OCI-LY7 (cell line): ENCODE results near the gene SIRT4. TPM values are rescaled to one million over a fixed set of nuclear protein-coding genes. Genes with fewer than 3 reads are reported as not detected.

Experiments
- BruUV-seq: library from RNA; stranded (reverse); fragments of 400-500 nt; replicated peaks from 2 replicates; lab custom pipeline; 2021; lab: Mats Ljungman, UMichigan
- CTCF ChIA-PET: fragments of 300-600 bp; sonication (Branson Sonifier 250); formaldehyde crosslinking; loops from one replicate; lab custom pipeline; 2022; ENCODE audit warnings: antibody characterized with exemption; ENCODE audit not compliant: unreplicated experiment; lab: Charles Lee
- POLR2A ChIA-PET: fragments of 300-600 bp; sonication (Branson Sonifier 250); formaldehyde crosslinking; loops from one replicate; lab custom pipeline; 2022; ENCODE audit warnings: antibody characterized with exemption; lab: Charles Lee
- DNase-seq: peaks from one replicate; pipeline ENCODE4 v3.0.0-alpha.2; 2015; ENCODE audit warnings: low spot score
- H2AFZ ChIP-seq: fragments of 200-600 bp; sonication (generic), shearing (Covaris generic); 2 replicates; pipeline ENCODE4 v1.6.1; 2014; ENCODE audit warnings: mild to moderate bottlenecking, antibody characterized with exemption, low read length, moderate library complexity
- H3K27ac ChIP-seq: fragments of 200-600 bp; sonication (generic); 2 replicates; pipeline ENCODE4 v1.5.1; 2014; ENCODE audit warnings: mixed run types, low read depth, mild to moderate bottlenecking, moderate library complexity, low read length, inconsistent platforms; ENCODE audit not compliant: poor library complexity, severe bottlenecking
- H3K36me3 ChIP-seq: fragments of 200-600 bp; sonication (generic); 2 replicates; pipeline ENCODE4 v1.6.1; 2014; ENCODE audit warnings: mild to moderate bottlenecking, antibody characterized with exemption, low read length, moderate library complexity, mixed read lengths; ENCODE audit not compliant: insufficient read depth
- H3K4me1 ChIP-seq: fragments of 200-600 bp; sonication (generic); 2 replicates; pipeline ENCODE4 v1.5.1; 2014; ENCODE audit warnings: mild to moderate bottlenecking, low read length; ENCODE audit not compliant: insufficient read depth, poor library complexity, severe bottlenecking
- H3K4me2 ChIP-seq: fragments of 200-600 bp; sonication (generic); 2 replicates; pipeline ENCODE4 v1.6.1; 2014; ENCODE audit warnings: mild to moderate bottlenecking, low read length
- H3K4me3 ChIP-seq: fragments of 200-600 bp; sonication (generic); 2 replicates; pipeline ENCODE4 v1.5.1; 2014; ENCODE audit warnings: mild to moderate bottlenecking, low read depth, low read length; ENCODE audit not compliant: poor library complexity, severe bottlenecking
- H3K79me2 ChIP-seq: fragments of 200-600 bp; sonication (generic); 2 replicates; pipeline ENCODE4 v1.6.1; 2016; ENCODE audit warnings: low read depth, mild to moderate bottlenecking, low read length, moderate library complexity, mixed read lengths; ENCODE audit not compliant: insufficient read depth
- H3K9me2 ChIP-seq: fragments of 200-600 bp; sonication (generic); 2 replicates; pipeline ENCODE4 v1.6.1; 2016; ENCODE audit warnings: mild to moderate bottlenecking, low read length, mixed read lengths; ENCODE audit not compliant: insufficient read depth
- H3K9me3 ChIP-seq: fragments of 200-600 bp; sonication (generic); 2 replicates; pipeline ENCODE4 v1.6.1; 2014; ENCODE audit warnings: mild to moderate bottlenecking, mixed run types, low read length, mixed read lengths
- H4K20me1 ChIP-seq: fragments of 200-600 bp; sonication (generic); 2 replicates; pipeline ENCODE4 v1.6.1; 2014; ENCODE audit warnings: mild to moderate bottlenecking, antibody characterized with exemption, low read length, moderate library complexity, mixed read lengths; ENCODE audit not compliant: insufficient read depth
- CTCF ChIP-seq: fragments of 200-600 bp; sonication (generic); conservative IDR thresholded peaks from 2 replicates; pipeline ENCODE4 v1.5.1; 2014; ENCODE audit warnings: mild to moderate bottlenecking, antibody characterized with exemption, low read length, moderate library complexity, mixed read lengths
- EZH2phosphoT487 ChIP-seq: fragments of 200-600 bp; sonication (generic); IDR thresholded peaks from 2 replicates; pipeline ENCODE4 v1.6.1; 2018; ENCODE audit warnings: low read depth, borderline replicate concordance, mild to moderate bottlenecking, mixed run types, antibody characterized with exemption, low read length, moderate library complexity, mixed read lengths
- intact Hi-C: fragments of 100-400 bp; cut with micrococcal nuclease; formaldehyde crosslinking; loops from one replicate; pipeline ENCODE4 v1.10.0; 2022; ENCODE audit not compliant: unreplicated experiment
- total RNA-seq, 2 experiments: library from RNA; depleted of rRNA in 1 of 2; stranded (reverse); fragments of >200 nt in 1 of 2; shearing (Covaris generic) in 1 of 2; gene quantifications; 2 replicates each; pipeline ENCODE4 v1.2.3, GENCODE V29; 2014 to 2022

SIRT4 gene
- total RNA-seq, 2 experiments from 2014 or later, result 1.4 to 2.1 TPM

GRCh38 chr12:120339256-120339655 lies 37.1 kb downstream of the SIRT4 start:
- Histone ChIP-seq H3K4me2 (no peak overlapping the region), H3K4me3 (no peak overlapping the region), H3K9me3 (peaks cover 26% of the 10 kb centered on the region), H3K36me3 (no peaks in the 10 kb centered on the region), H3K27ac (no peak overlapping the region), H3K9me2 (no peaks in the 10 kb centered on the region), H4K20me1 (no peaks in the 10 kb centered on the region), H3K79me2 (no peaks in the 10 kb centered on the region), H3K4me1 (no peaks in the 10 kb centered on the region), H2AFZ (no peak overlapping the region)
- TF ChIP-seq CTCF, result no peak
- no peak for TF ChIP-seq EZH2phosphoT487
- CTCF ChIA-PET, result no interaction called here
- intact Hi-C loops, result no loop called here
- no peak for DNase-seq
- BruUV-seq, result no TSS peak
- POLR2A ChIA-PET, result interaction anchor here (1.0 kb wide), 1 partner anchor 68 kb away, joined by 3 read pairs; no protein-coding TSS in a partner anchor

GRCh38 chr12:120342175-120343038 lies 40.3 kb downstream of the SIRT4 start:
- Histone ChIP-seq H3K9me2 (no peaks in the 10 kb centered on the region), H3K9me3 (peaks cover 13% of the 10 kb centered on the region), H2AFZ (no peak overlapping the region), H3K4me2 (no peak overlapping the region), H3K4me3 (no peak overlapping the region), H3K27ac (no peak overlapping the region), H3K4me1 (no peaks in the 10 kb centered on the region), H3K79me2 (no peaks in the 10 kb centered on the region), H3K36me3 (no peaks in the 10 kb centered on the region), H4K20me1 (no peaks in the 10 kb centered on the region)
- ChIA-PET CTCF (no interaction called here), POLR2A (no interaction called here)
- intact Hi-C loops, result no loop called here
- TF ChIP-seq EZH2phosphoT487, result no peak
- no peak for TF ChIP-seq CTCF
- BruUV-seq, result no TSS peak
- DNase-seq, result no peak

GRCh38 chr12:120343039-120343537 lies 41.0 kb downstream of the SIRT4 start:
- H3K9me3 ChIP-seq, result peaks cover 6% of the 10 kb centered on the region; the same call in 1 of the 2 replicates
- intact Hi-C loops, result no loop called here
- H2AFZ ChIP-seq, result no peak overlapping the region
- no peaks in the 10 kb centered on the region for H3K9me2 ChIP-seq
- no TSS peak for BruUV-seq
- H4K20me1 ChIP-seq, result no peaks in the 10 kb centered on the region
- no peak overlapping the region for H3K4me3 ChIP-seq
- no peak overlapping the region for H3K27ac ChIP-seq
- CTCF ChIA-PET, result no interaction called here
- no peaks in the 10 kb centered on the region for H3K36me3 ChIP-seq
- no peak for TF ChIP-seq EZH2phosphoT487
- TF ChIP-seq CTCF, result no peak
- no peaks in the 10 kb centered on the region for H3K4me1 ChIP-seq
- no peaks in the 10 kb centered on the region for H3K79me2 ChIP-seq
- POLR2A ChIA-PET, result no interaction called here
- no peak for DNase-seq
- H3K4me2 ChIP-seq, result no peak overlapping the region
